Upper lobe of left lung (tissue), 4 donors: ENCODE measurements around the gene BRI3BP.
"Not testable (repeated sequence)": the region's sequence is repeated elsewhere in the genome, so short reads cannot be mapped to it uniquely, and the experiment has no call there.

Source experiments
- CTCF ChIP-seq, 6 experiments: fragments of 450-650 bp in 4 of 6; fragments of 200-600 bp in 2 of 6; sonication (generic) in 2 of 6; IDR thresholded peaks; one replicate each; pipeline ENCODE4 v1.5.1; 2016 to 2019; ENCODE audit warnings: antibody characterized with exemption in 6 of 6
- EP300 ChIP-seq, 4 donors: sonication (generic); formaldehyde crosslinking; IDR thresholded peaks; one replicate each; pipeline ENCODE4 v1.5.1; 2017; ENCODE audit warnings: antibody characterized with exemption in 4 of 4, control low read depth in 2 of 4
- POLR2A ChIP-seq, 4 donors: fragments of 450-650 bp; IDR thresholded peaks; one replicate each; pipeline ENCODE4 v1.5.1; 2016 to 2017; ENCODE audit warnings: antibody characterized with exemption in 4 of 4, mild to moderate bottlenecking in 2 of 4

GRCh38 chr12:125063522-125063921 is 70.1 kb downstream of the BRI3BP start:
- not testable (repeated sequence) for TF ChIP-seq CTCF, EP300, POLR2A (IDR thresholded peaks at IDR 0.05)
